ENCODE data around the gene DDX49. TPM values are rescaled to one million over a fixed set of nuclear protein-coding genes. Genes with fewer than 3 reads are reported as not detected.

The DDX49 gene
- total and polyA plus RNA-seq, 2 of the 4 experiments (the other 2 are of a cell fraction): 50.9 to 52.1 TPM

DNA sequence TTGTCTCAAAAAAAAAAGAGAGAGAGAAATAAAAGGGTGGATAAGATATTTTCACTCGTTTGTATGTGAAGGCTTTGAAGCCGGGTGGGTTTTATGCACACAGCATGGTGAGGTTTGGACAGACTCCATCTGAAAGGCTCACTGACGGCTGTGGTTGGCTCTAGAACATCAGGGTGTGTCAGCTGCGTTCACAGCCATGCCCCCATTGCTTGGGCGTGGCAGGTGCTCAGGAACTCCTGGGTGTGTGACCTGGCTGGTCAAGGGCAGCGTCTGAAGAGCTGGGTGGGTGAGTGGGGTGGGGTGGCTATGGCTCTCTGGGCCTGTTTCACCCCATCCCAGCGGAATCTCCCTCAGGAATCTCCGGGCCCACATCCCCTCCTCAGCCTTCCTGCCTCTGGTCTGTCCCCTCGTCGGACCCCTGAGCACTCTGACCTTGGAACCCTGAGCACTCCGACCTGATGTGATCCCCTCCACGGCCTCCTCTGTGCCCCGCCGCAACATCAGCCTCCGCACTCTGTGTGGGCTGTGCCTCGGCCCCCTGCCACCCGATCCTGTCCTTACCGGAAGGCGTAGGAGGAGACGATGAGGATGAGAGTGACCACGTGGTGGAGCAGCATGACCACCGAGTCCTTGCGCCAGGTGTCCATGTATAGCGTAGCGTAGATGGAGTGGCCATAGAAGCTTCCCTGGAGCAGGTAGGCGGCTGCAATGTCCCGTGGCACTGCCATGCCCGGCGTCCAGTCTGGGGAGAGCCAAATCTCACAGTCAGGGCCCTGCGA lies 35.8 kb upstream of the DDX49 start (continued):
- TF ChIP-seq, protein P1, sequence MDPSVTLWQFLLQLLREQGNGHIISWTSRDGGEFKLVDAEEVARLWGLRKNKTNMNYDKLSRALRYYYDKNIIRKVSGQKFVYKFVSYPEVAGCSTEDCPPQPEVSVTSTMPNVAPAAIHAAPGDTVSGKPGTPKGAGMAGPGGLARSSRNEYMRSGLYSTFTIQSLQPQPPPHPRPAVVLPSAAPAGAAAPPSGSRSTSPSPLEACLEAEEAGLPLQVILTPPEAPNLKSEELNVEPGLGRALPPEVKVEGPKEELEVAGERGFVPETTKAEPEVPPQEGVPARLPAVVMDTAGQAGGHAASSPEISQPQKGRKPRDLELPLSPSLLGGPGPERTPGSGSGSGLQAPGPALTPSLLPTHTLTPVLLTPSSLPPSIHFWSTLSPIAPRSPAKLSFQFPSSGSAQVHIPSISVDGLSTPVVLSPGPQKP (IDR thresholded peaks at IDR 0.05; ENCODE audit: borderline replicate concordance, low read depth, low read length): no peak
- TF ChIP-seq RCOR1 (IDR thresholded peaks at IDR 0.05; ENCODE audit: insufficient replicate concordance, low read length): no peak
- TF ChIP-seq BHLHE40 (IDR thresholded peaks at IDR 0.05; ENCODE audit: low read depth, low read length): no peak

GRCh38 chr19:18886972-18887371 lies 32.5 kb upstream of the DDX49 start:
- no peak overlapping the region for H3K4me2 ChIP-seq (ENCODE audit: low read depth, low read length)
- no peak overlapping the region for H3K27ac ChIP-seq (ENCODE audit: insufficient read depth, low read length)
- H3K56ac ChIP-seq (ENCODE audit: extremely low read depth, insufficient read depth, low read length): no peak overlapping the region
- H3K4me3 ChIP-seq (ENCODE audit: insufficient read depth, low read depth, low read length): no peak overlapping the region
- H3K79me1 ChIP-seq (ENCODE audit: low read depth in 1 of 2, low read length in 2 of 2): no peaks in the 10 kb centered on the region
- H3K14ac ChIP-seq (replicated peaks; ENCODE audit: low read depth, low read length): no peak overlapping the region
- no peak overlapping the region for H2BK20ac ChIP-seq (ENCODE audit: low read depth, low read length)
- H2AK5ac ChIP-seq (ENCODE audit: low read depth, low read length): no peak overlapping the region
- CTCF ChIA-PET: no interaction called here
- H2BK5ac ChIP-seq (ENCODE audit: low read depth, low read length, poor library complexity, severe bottlenecking): no peak overlapping the region
- H4K20me1 ChIP-seq (ENCODE audit: insufficient read depth, low read length): no peaks in the 10 kb centered on the region
- DNase-seq (no peak), ATAC-seq (ENCODE audit: low read depth) (no peak)
- H4K5ac ChIP-seq (ENCODE audit: low read depth, low read length): no peak overlapping the region
- no peaks in the 10 kb centered on the region for H3K4me1 ChIP-seq (ENCODE audit: control insufficient read depth, insufficient read depth, low read length)
- no peak overlapping the region for H2BK120ac ChIP-seq (ENCODE audit: low read depth, low read length)
- H4K91ac ChIP-seq (ENCODE audit: insufficient read depth, low read depth, low read length): no peak overlapping the region
- no peak overlapping the region for H3K9ac ChIP-seq (ENCODE audit: low read depth, low read length)
- H2AK9ac ChIP-seq (replicated peaks; ENCODE audit: low read depth, low read length, poor library complexity): no peak overlapping the region
- no peaks in the 10 kb centered on the region; the same call in 1 of the 2 replicates for H3K36me3 ChIP-seq (ENCODE audit: control insufficient read depth, insufficient read depth, low read length)
- no peaks in the 10 kb centered on the region for H3K27me3 ChIP-seq (ENCODE audit: control insufficient read depth, insufficient read depth, low read length)
- no peaks in the 10 kb centered on the region for H3K9me1 ChIP-seq (ENCODE audit: insufficient read depth, low read length)
- BruUV-seq (replicated peaks): no TSS peak
- H3K18ac ChIP-seq (ENCODE audit: low read depth, low read length): no peak overlapping the region
- in situ Hi-C loops (cut with MboI; ENCODE audit: low sequenced_read_pairs): no loop called here
- intact Hi-C loops (cut with micrococcal nuclease): no loop called here
- no peak overlapping the region for H3K23ac ChIP-seq (ENCODE audit: low read depth, low read length)
- H4K8ac ChIP-seq (ENCODE audit: low read depth in 2 of 2, low read length in 2 of 2): no peak overlapping the region
- no peaks in the 10 kb centered on the region for H3K9me3 ChIP-seq (ENCODE audit: control insufficient read depth, insufficient read depth, low read length)
- H2BK15ac ChIP-seq (ENCODE audit: low read depth, low read length): no peak overlapping the region
- TF ChIP-seq, protein P2, sequence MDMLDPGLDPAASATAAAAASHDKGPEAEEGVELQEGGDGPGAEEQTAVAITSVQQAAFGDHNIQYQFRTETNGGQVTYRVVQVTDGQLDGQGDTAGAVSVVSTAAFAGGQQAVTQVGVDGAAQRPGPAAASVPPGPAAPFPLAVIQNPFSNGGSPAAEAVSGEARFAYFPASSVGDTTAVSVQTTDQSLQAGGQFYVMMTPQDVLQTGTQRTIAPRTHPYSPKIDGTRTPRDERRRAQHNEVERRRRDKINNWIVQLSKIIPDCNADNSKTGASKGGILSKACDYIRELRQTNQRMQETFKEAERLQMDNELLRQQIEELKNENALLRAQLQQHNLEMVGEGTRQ (IDR thresholded peaks at IDR 0.05; ENCODE audit: low read depth, low read length): no peak
- TF ChIP-seq MAZ (IDR thresholded peaks at IDR 0.05; ENCODE audit: borderline replicate concordance, low read depth, low read length) (no peak), POLR2A (IDR thresholded peaks at IDR 0.05; ENCODE audit: low read depth, low read length) (no peak), MAFK (IDR thresholded peaks at IDR 0.05; ENCODE audit: low read depth, low read length) (no peak), RCOR1 (IDR thresholded peaks at IDR 0.05; ENCODE audit: insufficient replicate concordance, low read length) (no peak), RFX5 (IDR thresholded peaks at IDR 0.05; ENCODE audit: low read depth, low read length) (no peak), MXI1 (IDR thresholded peaks at IDR 0.05; ENCODE audit: borderline replicate concordance, low read depth, low read length) (no peak), CEBPB (IDR thresholded peaks at IDR 0.05; ENCODE audit: low read depth, low read length) (no peak), CHD1 (IDR thresholded peaks at IDR 0.05; ENCODE audit: low read depth, low read length) (no peak), RAD21 (IDR thresholded peaks at IDR 0.05; ENCODE audit: low read length) (no peak), BHLHE40 (IDR thresholded peaks at IDR 0.05; ENCODE audit: low read depth, low read length) (no peak)
- TF ChIP-seq, protein P1 (IDR thresholded peaks at IDR 0.05; ENCODE audit: borderline replicate concordance, low read depth, low read length): no peak
- POLR2A ChIA-PET (ENCODE audit: unreplicated experiment): no interaction called here
- WGBS, 2 experiments (ENCODE audit: extremely low coverage in 2 of 2, insufficient read length in 1 of 2): no CpG with 5 or more reads among the region's 4 CpGs
- no peak overlapping the region for H3K4ac ChIP-seq (ENCODE audit: low read depth, low read length)
- H2AFZ ChIP-seq (replicated peaks; ENCODE audit: low read length, poor library complexity): peak overlapping the region; percentile 51
- dilution Hi-C loops (cut with HindIII; ENCODE audit: low sequenced_read_pairs, unreplicated experiment): no loop called here
